ENCODE measurements around the gene PRDM13.

The PRDM13 gene

GRCh38 chr6:99660206-99660605 lies 53.6 kb downstream of the PRDM13 start:
- TF ChIP-seq CTCF (conservative IDR thresholded peaks at IDR 0.05): no peak
- no peak overlapping the region for H3K27ac ChIP-seq

DNA sequence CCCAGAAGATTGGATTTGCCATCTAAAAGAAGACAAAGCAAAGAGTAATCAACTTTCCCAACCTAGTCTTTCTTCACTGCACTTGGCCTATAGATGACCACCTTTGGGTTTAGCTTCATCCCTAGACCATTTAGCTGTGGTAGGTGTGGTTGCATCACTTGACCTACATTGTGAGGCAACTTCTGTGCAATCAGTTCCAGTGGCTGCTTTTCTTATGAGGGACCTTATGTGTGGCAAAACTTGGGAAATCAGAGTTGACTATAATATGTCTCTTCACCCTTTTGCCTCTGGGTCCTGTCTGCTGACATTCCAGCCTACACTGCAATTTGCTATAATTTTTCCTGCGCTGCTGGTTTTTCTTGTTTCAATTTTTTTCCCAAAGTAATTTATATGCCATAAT lies 55.2 kb downstream of the PRDM13 start:
- no peak for TF ChIP-seq CTCF (conservative IDR thresholded peaks at IDR 0.05)
- H3K27ac ChIP-seq: no peak overlapping the region

- TF ChIP-seq CTCF (conservative IDR thresholded peaks at IDR 0.05): no peak
- no peak overlapping the region for H3K27ac ChIP-seq
Measured at GRCh38 chr6:99662616-99663015, 56.0 kb downstream of the PRDM13 start.
